ENCODE data around the gene THUMPD1.
A peak's percentile ranks its signal among the peaks of the same experiment; 100 is the strongest.
"Not testable (repeated sequence)": the region's sequence is repeated elsewhere in the genome, so short reads cannot be mapped to it uniquely, and the experiment has no call there.

THUMPD1 gene, protein sequence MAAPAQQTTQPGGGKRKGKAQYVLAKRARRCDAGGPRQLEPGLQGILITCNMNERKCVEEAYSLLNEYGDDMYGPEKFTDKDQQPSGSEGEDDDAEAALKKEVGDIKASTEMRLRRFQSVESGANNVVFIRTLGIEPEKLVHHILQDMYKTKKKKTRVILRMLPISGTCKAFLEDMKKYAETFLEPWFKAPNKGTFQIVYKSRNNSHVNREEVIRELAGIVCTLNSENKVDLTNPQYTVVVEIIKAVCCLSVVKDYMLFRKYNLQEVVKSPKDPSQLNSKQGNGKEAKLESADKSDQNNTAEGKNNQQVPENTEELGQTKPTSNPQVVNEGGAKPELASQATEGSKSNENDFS

DNA sequence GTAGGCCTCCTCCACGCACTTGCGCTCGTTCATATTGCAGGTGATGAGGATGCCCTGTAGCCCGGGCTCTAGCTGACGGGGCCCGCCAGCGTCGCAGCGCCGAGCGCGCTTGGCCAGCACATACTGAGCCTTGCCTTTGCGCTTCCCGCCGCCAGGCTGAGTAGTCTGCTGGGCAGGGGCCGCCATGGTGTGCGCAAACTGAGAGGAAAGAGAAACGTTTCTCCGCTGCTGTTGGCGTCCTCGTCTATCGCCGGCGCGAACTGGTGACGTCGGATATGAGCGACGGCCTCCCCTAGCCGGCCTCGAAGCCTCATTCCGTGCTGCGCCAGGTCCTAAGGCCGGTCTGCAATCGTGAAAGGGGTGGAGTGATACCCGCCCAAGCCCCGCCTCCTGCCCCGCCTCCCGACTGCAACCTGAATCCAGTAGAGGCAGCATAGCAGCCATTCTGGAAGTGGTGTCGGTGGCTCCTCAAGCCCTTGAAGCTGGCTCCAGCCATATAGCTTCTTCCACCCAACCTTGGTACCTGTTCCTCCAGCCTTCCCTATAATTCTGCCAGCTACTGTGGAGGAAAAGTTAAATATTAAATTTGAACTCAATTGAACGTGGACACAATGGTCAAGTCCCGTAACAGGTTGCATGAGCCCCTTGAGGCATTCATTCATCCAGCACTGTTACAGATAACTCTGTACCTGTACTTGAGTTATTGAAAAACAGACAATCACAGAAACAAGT is at the start of gene THUMPD1:
Gene THUMPD1 (minus strand): TSS at position 265 of the 732 bp plus-strand sequence. CDS start 79 bp downstream, at position 186.
- DNase-seq: peak; percentile 92

DNA sequence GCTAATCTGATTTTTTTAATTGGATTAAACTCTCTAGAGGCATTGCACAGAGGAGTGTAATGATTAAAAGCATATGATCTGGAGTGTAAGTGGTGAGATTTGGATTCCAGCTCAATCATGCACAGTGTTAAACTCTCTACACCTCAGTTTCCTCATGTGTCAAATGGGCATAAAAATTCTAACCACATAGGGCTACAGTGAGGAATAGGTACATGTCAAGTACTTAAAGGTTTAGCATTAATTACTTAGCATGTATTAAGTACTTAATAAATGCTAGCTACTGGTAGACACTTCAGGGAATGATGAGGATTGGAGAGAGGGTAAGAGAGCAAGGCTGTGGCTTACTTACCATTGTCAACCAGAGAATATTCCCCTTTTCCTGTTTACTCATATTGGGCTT is 47.5 kb upstream of the THUMPD1 start:
- no peak for DNase-seq

DNA sequence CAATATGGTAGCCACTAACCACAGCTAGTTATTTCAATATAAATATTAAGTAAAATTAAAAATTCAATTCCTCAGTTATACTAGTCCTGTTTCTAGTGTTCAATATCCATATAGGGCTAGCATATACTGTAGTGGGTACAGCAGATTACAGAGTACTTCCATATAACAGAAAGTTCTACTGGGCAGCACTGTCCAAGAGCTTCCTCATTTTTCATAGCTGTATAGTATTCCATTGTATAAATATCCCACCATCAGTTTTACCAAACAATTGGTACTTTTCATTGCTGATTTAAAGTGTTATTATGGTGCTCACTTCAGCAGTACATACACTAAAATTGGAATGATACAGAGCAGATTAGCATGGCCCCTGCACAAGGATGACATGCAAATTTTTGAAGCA is 42.6 kb upstream of the THUMPD1 start:
- no peak for DNase-seq

DNA sequence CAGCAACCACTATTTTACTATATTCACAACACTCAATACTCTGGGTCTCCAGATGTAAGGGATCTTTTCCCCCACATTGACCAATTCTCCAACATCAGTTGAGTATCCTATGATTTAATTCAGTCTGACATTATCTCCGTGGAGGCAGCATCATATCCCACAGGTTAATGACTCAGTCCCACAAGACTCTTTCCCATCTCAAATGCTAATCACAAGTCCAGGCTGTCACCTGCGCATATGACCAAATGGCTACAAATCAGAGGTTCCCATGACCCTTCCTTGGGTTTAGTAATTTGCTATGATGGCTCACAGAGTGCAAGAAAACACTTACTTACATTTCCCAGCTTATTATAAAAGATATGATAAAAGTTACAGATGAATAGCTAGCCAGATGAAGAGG is 40.9 kb upstream of the THUMPD1 start:
- no peak for DNase-seq

DNA sequence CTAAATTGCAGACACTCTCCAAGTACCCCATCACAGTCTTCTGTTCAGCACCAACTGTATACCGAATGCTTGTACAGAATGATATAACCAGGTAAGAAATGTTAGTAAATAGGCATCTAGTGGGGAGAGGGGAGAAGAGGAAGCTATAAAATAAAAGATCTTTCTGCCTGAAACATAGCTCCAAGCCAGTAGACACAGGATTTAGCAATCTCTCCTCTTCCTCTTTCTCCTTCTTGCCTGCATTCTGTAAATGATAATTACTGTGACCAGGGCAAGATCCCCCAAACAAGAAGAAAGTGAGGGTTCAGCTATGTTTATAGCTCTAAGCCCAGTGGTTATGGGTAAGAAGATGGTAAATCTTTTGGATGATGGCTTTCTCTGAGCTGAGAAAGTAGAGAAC is 40.1 kb upstream of the THUMPD1 start:
- DNase-seq: peak; percentile 77

DNA sequence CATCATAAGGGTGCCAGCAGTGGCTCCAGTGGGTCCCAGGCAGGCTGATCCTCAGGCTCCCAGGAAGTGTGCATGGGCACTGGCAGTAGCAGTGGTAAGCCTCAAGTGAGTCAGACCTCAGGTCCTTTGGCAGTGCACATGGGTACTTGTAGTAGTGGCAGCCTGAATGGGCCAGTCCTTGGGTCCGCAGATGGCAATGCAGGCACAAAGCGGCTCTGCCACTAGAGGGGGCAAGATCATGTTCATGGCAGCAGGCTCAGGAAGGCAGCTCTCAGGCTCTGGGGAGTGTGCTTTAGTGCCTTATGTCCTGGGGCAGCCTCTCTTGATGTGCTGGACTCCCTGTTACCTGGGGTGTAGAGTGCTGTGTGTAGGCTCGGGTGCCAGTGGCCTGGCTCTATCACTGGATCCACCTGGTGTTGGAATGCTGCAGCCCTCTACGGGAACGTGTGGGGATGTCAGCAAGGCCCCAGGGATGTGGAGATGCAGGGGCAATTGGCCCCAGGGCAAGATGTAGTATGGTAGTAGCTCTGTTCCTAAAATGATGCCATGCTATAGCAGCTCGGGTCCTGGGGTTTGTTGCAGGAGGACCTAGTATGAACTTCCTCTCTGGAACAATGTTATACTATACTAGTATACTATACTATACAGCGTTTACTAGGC is 33.2 kb upstream of the THUMPD1 start:
- DNase-seq: no peak

DNA sequence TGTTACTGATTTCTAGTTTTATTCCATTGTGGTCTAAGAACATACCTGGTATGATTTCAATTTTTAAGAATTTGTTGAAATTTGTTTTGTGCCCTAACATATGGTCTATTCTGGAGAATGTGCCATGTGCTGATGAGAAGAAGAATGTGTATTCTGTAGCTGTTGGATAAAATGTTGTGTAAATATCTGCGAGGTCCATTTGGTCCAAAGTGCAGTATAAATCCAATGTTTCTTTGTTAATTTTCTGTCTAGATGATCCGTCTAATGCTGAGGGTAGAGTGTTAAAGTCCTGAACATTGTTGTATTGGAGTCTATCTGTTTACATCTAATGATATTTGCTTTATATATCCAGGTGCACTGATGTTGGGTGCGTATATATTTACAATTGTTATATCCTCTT is 32.1 kb upstream of the THUMPD1 start:
- no peak for DNase-seq

DNA sequence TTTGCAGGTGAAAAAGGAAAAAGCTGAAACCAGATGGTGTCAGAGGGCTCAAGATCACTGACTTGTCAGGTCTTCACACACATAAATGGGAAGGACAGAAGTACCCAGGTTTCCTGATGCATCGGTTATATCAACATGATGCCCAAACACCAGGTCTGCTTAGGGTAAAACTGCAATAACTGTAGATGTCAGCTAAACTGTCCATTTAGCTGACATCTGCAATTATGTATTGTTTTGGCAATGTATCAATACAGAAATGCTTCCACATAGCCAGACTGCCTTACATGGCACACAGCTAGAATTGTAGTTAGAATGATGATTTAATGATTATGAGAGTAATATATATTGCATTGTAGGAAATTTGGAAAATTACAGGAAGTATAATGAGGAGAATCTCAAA is 27.2 kb upstream of the THUMPD1 start:
- no peak for DNase-seq

DNA sequence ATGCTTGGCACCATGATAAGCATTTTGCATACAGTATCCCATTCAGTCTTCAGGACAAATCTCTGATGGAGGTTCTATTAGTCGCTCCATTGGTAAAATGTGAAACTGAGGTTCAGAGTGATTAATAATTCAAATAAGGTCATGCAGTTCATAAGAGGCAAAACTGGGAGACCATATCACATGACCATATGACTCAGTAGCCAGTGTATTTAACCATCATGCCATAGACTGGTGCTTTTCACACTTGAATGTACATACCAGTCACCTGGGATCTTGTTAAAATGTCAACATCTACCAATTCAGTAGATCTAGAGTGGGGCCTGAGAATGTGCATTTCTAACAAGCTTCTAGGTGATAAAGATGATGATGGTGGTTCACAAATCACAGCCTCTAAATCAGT is 26.5 kb upstream of the THUMPD1 start:
- DNase-seq: no peak

DNA sequence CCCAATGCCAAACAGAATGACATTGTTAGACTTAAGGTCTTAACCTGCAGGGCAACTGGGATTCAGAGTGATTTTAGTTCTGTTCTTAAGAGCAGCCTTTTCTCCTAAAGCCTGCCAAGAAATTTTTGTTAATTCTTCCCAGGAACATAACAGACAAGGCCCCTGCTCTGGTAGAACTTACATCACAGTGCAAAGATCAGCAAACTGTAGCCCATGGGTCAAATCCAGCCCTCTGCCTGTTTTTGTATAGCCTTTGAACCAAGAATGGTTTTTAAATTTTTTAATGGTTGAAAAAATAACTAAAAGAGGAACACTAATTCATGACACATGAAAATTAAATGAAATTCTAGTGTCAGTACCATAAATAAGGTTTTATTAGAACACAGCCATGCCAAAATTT is 26.0 kb upstream of the THUMPD1 start:
- no peak for DNase-seq

DNA sequence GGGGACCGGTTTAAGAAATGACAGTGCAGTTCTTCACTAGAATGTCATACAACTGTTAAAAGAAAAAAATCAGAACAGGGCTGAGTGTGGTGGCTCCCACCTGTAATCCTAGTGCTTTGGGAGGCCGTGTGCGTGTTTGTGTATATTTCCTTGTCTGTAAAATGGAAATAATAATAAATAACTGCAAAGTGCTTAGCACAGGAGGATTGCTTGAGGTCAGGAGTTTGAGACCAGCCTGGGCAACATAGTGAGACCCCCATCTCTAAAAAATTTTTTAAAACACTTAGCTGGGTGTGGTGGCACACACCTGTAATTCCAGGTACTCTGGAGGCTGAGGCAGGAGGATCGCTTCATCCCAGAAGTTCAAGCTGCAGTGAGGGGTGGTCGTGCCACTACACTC is 24.7 kb upstream of the THUMPD1 start:
- DNase-seq: no peak

DNA sequence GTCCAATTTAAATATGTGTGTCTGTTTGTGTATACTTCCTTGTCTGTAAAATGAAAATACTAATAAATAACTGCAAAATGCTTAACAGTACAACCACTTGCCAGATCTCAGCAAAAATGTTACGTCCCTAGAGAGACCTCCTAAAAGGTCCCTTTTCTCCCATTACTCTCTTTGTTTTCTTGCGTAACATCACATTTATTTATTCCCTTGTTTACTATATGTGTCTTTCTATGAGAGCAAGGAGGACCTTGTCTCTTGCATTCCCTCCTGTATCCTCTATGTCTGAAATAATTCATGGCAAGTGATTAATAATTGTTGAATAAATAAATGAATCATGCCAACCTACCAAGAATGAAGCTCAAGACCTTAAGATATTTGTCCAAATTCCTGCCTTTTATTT is 24.1 kb upstream of the THUMPD1 start:
- DNase-seq: no peak

DNA sequence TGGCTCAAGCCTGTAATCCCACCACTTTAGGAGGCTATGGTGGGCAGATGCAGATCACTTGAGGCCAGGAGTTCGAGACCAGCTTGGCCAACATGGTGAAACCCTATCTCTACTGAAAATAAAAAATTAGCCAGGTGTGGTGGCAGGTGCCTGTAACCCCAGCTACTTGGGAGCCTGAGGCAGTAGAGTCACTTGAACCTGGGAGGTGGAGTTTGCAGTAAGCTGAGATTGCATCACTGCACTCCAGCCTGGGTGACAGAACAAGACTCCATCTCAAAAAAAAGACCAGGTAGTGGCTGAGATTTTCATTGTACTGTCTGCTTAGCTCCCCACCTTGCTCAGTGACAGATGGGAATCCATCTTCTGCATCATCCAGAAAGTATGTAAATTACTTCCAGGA is 22.8 kb upstream of the THUMPD1 start:
- DNase-seq: not testable (repeated sequence)

DNA sequence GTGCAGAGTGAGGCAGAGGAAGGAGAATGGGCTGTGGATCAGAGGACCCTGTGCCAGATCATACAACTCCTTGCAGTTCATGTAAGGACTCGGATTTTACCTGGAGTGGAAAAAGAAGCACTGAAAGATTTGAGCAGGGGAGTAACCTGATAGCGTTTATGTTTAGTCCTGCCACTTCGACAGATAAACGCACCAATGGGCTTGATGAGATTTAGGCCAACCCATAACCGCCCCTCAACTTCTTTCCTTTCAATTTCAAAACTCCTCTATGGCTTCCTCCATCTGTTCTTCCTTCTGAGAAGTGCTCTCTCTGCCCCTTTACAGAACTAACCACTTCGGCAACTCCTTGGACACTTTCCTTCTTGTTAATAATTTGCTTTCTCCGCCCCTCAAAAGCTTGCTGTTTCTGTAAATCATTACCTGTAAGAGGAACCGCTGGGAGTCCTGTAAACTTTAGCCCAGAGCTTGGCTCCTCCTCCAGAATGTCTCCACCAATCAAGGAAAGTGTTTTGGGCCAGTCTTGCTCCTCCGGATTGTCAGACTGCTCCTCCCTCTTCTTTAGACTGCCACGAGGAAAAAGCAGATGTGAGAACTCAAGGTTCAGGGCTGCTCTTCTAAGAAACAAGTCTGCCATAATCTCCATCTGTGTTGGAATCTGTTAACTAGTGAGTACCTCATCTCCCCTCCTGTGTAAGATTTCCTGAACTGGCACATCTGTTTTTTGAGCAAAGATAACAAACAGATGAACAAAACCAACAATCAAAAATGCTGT is 22.0 kb upstream of the THUMPD1 start, which contains the start of gene ACSM3:
Gene ACSM3 (plus strand): TSS at position 554 of the 772 bp plus-strand sequence. CDS start 6,021 bp downstream, outside the sequence.
- DNase-seq: peak; percentile 90

DNA sequence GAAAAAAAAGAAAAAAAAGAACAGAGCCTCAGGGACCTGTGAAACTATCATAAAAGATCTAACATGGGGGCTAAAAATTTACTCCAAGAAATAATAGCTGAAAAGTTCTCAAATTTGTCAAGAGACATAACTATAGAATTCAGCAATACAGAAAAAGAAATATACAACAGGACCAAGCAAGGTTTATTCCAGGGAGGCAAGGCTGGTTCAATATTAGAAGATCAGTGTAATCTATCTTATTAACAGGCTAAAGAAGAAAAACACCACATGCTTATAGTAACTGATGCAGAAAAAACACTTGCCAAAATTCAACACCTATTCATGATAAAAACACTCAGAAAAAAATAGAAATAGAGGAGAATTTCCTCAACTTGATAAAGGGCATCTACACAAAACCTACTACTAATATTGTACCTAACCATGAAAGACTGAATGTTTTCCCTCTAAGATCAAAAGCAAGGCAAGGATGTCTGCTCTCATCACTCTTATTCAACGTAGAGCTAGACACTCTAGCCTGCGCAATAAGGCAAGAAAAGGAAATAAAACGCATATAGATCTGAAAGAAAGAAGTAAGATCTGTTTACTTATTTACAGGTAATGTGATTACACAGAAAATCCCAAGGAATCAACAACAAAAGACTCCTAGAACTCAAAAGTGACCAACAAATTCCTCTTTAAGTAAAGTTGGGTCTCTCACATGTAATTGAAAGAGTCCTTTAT is 20.9 kb upstream of the THUMPD1 start:
- DNase-seq: no peak

DNA sequence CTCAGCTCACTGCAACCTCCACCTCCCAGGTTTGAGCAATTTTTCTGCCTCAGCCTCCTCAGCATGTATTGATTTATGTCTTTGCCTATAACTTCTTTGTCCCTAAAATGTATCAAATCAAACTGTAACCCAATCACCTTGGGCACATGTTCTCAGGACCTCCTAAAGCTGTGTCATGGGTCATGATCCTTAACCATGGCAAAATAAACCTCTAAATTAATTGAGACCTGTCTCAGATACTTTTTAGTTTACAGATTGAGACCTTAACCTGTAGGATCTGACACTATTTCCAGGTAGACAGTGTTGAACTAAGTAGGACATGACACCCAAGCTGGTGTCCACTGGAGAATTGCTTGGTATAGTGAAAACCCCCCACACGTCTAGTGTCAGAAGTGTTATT is 19.6 kb upstream of the THUMPD1 start:
- DNase-seq: no peak

DNA sequence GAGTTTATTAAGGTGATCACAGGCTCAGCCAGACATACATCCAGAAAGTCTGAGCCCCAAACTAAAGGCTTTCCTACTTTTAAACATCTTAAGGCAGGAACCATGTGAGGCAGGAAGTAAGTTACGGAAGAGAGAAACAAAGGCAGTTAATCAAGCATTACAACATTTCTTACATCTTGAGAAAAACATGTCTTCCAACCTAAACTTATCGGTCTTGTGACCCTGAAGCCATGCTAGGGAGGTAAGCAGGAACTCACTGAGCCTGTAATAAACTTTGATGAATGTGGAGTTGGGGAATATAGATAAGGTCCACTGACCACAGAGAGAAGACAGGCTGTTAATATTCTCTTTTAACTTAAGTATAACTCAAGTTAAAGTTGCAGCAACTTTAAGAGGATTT is 18.7 kb upstream of the THUMPD1 start:
- DNase-seq: no peak

DNA sequence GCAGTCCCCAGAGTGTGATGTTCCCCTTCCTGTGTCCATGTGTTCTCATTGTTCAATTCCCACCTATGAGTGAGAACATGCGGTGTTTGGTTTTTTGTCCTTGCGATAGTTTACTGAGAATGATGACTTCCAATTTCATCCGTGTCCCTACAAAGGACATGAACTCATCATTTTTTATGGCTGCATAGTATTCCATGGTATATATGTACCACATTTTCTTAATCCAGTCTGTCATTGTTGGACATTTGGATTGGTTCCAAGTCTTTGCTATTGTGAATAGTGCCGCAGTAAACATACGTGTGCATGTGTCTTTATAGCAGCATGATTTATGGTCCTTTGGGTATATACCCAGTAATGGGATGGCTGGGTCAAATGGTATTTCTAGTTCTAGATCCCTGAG is 14.2 kb upstream of the THUMPD1 start:
- not testable (repeated sequence) for DNase-seq

DNA sequence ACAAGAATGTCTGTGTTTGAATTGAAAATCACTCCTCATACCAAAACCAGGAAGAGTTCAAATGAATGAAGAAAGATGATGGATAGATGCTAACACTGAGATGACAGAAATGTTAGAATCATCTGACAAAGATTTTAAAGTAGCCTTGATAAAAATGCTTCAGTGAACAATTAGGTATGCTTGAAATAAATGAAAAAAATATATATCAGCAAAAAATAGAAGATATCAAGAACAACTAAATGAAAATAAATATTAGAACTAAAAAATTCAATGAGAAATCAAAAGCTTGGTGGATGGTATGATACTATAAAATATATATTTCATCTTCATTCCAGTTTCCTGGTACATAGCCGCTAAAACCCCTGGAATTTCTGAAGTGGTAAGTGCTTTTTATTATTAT is 13.6 kb upstream of the THUMPD1 start:
- DNase-seq: no peak

DNA sequence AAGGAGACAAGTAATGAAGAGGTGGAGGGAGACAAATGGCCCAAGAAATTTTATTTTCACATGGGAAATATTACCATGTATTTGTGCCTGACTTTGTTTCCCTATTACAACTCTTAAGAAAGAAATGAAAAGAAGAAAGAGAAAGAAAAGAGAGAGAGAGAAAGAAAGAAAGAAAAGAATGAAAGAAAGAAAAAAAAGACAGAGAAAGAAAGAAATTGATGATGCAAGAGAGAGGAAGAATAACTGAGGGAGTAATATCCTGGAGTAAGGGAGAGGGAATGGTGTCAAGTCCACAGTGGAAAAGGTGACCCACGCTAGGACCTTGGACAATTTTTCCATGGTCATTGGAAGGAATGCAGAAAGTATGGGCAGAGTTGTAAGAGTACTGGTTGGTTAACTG is 12.1 kb upstream of the THUMPD1 start:
- no peak for DNase-seq

DNA sequence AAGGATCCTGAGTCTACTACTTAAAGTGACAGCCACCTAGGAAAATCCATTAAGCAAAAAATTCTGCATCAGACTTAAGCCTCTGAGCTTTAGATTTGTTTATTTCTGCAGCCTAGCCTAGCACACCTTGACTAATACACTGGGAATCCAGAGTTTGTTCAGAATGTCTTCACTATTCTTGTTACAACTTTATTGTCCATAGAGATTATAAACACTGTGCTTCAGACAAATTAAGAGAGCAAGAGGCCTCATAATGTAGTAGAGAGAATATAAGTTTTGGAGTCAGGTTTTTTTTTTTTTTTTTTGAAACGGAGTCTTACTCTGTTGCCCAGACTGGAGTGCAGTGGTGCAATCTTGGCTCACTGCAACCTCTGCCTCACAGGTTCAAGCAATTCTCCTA is 8.9 kb upstream of the THUMPD1 start:
- DNase-seq: no peak

DNA sequence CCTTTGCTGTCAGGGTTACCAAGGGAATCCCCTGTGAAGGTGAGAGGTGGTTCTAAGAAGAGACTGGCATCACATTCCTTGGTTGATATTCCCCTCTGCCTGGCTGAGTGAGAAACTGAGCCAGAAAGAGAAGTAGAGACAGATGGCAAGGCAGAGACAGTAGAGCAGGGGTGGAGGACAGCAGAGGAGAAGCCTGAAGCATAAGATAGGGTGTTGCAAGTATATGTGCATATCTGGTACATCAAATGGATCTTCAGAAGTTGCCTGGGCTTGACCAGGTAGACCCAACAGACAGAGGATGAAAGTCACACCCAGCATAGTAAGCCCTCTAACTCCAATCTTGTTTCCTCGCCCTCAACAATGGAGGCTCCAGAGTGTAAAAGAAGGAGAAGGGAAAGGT is 7.9 kb upstream of the THUMPD1 start:
- DNase-seq: no peak
